Inferior parietal cortex (tissue), 1 donor: Measurements from ENCODE around the gene DNALI1.
A peak's percentile ranks its signal among the peaks of the same experiment; 100 is the strongest.
"Not testable (repeated sequence)": the region's sequence is repeated elsewhere in the genome, so short reads cannot be mapped to it uniquely, and the experiment has no call there.

Experiments
- DNase-seq: peaks from one replicate; pipeline ENCODE4 v3.0.0-alpha.2; 2016; ENCODE audit errors: extremely low spot score

Gene DNALI1

DNA sequence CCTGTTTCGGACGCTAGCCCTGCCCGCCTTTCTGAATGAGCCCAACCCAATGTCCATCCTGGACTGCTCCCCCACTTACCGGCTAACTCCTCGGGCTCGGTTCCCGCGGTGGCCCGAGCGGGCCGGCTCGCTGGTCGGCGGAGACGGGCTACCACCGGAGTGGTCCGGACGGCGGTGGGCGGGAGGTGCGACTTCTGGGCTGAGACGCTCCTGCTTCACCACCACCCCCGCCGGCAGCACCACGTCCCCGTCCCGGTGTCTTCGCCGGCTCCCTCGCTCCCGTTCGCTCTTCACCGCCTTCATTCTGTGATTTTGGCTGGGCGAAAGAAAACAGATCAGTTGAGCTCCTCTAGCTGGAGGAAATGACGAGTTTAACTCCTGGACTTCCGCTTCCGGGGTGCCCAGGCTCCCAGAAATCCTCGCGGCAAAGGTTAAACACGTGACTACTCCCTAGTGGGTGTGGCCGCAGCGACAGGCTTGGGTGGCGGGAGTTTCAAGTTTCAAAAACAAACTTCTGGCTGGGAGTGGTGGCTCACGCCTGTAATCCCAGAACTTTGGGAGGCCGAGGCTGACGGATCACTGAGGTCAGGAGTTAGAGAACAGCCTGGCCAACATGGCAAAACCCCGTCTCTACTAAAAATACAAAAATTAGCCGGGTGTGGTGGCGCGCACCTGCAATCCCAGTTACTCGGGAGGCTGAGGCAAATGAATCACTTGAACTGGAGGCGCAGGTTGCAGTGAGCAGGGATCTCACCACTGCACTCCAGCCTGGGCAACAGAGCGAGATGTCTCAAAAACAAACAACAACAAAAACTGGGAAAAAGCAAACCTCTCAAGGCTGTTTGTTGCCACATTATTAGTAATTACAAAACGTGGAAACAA lies 2.6 kb upstream of the DNALI1 start, which contains the start of gene SNIP1:
SNIP1 (minus strand) TSS at position 367 of the 882 bp plus-strand sequence; CDS start at position 303, 64 bp downstream.
- peak; percentile 100 for DNase-seq

DNA sequence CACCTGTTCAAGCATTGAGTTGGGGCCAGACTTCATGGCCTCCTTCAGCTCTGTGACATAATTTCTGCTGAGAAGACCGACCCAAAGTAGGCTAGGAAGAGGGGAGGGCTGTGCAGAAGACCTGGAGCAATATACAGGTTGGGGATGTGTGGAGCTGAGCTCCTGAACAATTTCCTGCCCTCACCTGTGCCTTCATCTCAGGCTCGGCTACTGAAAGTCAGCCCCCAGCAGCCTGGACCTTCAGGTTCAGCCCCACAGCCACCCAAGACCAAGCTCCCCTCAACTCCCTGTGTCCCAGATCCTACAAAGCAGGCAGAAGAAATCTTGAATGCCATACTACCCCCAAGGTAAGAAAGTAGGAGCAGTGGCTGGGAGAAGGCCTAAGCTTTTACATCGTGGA lies 662 bp downstream of the DNALI1 start:
- no peak for DNase-seq

DNA sequence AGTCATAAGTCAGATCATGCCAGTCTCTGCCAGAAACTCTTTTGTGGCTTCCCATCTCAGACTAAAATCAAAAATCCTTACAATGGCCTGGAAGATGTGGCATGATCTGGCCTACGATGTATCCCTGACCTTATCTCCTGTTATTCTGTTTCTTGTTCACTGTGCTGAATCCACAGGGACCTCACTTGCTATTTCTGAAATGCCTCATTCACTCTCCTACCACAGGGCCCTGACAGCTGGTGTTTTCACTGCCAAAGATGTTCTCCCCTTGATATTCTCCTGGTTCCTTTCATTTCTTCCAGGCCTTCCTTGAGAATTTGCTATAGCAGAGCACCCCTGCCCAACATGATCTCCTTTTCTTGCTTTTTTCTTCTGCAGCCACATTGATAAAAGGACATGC lies 1.7 kb downstream of the DNALI1 start:
- DNase-seq, result no peak

DNA sequence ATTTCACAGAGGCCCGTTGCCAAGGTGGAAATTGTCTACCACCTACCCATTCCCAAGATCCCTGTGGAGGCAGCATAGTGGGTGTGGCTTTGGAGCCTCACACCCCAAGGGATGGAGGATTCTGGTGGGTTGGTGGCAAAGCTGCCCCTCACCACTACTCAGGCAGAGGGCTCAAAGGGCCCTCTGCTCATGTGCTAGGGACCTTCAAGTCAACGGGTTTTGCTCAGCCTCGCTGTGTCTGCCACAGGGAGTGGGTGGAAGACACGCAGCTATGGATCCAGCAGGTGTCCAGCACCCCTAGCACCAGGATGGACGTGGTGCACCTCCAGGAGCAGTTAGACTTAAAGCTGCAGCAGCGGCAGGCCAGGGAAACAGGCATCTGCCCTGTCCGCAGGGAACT lies 2.3 kb downstream of the DNALI1 start:
- no peak for DNase-seq

DNA sequence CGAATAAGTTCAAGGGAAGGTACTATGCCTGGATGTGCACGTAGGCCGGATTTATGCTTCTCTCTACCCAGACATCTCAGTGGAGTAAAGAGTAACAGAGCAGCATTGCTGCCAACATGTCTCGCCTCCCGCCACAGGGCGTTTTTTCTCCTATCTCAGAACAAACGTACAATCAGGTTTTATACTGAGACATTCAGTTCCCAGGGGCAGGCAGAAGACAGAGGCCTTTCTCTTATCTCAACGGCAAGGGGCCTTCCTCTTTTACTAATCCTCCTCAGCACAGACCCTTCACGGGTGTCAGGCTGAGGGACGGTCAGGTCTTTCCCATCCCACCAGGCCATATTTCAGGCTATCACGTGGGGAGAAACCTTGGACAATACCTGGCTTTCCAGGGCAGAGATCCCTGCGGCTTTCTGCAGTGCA lies 3.2 kb downstream of the DNALI1 start:
- DNase-seq, result not testable (repeated sequence)

DNA sequence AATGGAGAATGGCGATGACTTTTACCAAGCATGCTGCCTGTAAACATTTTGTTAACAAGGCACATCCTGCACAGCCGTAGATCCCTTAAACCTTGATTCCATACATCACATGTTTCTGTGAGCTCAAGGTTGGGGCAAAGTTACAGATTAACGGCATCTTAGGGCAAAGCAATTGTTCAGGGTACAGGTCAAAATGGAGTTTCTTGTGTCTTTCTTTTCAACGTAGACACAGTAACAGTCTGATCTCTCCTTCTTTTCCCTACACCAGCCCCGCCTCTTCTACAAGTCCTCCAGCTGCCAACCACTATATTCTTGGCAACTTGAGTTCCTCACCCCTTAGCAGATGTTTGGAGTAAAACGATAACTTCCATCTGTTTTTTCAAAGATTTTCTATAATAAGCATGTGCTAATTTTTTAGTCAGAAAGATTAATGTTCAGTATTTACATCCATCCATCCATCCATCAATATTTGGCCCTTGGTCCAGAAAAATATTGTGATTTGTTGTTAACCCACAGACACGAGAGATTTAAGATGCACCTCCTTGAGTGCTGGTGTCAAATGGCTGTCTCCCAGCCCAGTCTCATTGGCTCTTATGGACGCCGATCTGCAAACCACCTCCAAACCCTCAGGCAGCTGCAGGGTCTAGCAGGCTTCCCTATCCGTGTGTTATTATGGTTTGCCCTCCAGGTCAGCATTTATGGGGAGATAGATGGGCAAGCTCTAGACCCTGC lies 3.8 kb downstream of the DNALI1 start:
- no peak for DNase-seq

DNA sequence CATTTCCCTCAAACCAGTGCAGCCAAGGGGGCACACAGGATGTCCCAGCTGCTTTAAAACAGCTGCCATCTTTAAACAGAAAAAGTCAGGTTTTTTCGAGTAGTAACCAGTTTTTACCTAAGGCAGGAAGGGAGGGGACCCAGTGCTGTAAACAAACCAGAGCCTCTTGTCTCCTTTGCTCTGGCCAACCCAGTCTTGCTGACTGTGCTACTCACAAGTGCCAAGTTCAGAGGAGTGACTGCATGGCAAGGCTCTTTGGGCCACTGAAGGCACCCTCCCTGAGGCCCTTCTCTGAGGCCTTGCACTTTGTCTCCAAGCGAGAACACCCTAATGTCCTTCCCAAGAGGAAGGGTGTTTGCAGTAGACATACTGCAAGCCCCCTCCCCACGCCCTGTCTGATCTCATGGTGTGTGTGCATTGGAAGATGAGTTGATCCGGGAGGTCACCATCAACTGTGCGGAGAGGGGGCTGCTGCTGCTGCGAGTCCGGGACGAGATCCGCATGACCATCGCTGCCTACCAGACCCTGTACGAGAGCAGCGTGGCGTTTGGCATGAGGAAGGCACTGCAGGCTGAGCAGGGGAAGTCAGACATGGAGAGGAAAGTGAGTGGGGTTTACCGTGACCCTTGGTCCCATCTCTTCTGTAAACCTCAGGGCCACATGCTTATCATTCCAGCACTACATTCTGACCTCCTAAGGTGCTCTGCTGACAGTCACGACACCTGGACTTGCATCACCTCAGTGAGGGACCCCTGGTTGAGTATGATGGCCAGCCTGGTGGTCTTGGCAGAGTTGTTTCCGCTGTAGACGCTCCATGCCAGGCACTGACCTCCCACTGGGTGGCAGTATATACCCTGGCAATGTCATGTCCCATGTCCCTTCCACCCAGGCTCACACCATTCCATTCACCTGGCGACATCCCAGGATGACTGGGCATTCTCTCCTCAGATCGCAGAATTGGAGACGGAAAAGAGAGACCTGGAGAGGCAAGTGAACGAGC lies 4.7 kb downstream of the DNALI1 start:
- no peak for DNase-seq

DNA sequence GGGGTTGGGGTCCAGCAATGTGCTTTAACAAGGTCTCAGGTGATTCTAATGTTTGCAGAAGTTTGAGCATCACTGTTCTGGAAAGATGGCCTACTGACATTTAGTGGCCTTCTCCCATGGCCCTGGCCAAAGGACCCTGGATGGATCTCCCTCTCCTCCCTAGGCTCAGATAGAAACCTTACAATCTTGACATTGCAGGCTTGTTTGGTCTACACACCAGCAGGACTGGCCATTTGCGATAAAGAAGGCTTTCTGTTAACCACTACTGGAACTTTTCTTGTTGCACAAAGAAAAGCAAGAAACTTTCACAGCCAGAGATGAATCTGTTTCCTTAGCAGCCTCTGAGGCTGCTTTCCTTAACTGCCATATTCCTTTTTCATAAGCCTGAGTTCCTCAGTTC lies 6.2 kb downstream of the DNALI1 start:
- DNase-seq, result no peak

DNA sequence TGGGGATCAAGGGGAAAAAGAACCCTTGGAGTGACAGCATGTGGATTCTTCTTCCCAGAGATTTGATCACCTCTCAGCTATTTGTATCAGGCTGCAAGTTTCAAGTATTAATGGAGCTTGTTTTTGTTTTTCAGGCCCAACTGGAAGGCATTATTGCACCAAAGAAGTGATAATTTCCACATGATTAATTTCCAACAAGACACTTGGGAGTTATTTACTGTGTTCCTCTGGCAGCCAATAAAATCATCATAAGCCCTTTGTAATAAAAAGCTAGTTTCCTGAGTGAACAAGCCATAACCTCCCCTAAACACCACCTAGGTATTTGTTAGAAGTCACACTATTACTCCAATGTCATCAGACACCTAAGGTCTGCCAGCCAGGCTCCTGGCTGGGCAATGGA lies 8.2 kb downstream of the DNALI1 start:
- no peak for DNase-seq

DNA sequence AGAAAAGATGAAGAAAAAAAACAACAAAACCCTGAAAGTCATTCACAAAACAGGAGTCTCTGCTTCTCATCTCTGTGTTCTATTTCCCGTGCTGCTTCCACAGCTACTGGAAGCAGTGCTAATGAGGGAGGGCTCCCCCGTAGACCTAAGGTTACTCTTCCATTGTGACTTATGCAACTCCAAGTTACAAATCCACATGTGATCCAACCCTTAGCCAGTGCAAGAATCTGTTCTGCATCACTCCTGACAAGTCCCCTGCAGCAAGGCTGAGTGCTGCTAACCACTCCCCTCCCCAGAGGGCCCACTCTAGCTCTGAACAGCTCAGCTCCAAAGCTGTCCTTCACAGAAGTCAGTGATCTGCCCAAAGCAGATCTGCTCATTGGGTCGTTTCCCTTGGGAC lies 10.3 kb downstream of the DNALI1 start:
- no peak for DNase-seq

DNA sequence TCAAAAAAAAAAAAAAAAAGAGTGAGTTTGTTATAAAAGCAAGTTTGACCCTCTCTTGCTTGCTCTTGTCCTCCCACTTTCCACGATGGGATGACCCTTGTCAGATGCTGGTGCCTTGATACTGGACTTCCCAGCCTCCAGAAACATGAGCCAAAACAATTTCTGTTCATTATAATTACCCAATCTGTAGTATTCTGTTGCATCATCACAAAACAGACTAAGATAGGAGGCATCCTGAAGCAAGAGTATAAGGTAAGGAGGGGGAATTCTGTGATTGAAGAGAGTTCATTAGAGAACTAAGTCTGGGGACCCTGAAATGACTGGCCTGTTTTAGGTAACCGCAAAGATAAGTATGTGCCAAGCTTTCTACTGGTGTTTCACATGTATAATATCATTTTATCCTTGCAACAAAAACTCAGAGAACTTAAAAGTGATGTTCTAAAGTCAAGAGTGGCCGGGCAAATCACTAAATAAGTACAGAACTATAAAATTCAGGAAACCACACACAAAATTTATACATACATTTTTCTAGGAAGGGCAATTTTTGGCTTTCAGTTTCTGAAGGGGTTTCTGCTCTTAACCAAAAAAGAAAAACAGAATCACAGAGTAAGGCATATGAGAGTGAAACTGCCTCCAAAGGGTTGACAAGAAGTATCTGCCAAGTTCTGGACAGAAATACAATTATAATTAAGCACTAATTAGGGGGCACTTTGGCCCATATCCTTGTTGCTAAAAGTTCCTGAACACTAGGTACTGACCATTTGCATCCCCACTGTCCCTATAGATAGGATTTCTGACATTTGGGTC lies 14.0 kb downstream of the DNALI1 start:
- DNase-seq, result no peak

DNA sequence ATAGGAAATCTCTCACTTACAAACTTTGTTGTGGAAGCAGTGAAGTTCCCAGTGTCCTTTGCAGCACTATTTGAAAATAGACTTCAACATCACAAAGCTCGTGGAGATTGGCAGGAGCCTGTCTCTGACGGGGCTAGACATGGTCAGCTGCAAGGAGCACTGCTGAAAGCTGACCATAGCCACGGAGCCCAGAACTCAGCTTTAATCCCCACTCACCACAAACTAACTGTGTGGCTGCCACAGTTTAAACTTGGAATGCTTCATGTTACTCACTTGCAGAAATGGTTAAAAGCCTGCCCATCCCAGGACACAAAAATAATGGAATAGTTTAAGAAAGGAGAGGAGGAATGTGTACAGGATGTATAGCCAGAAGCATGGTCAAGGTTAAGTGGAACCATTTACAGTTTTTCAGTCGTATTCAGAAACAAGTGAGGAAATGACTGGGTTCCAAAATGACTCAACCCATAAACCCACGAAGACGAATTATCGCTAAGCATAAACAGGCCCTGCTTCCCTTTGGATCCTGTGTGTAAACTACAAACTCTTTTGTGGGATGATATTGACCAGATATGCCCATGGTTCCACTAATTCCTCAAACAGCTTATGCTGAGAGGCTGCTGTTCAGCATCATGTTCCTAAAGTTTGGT lies 18.2 kb downstream of the DNALI1 start:
- no peak for DNase-seq

DNA sequence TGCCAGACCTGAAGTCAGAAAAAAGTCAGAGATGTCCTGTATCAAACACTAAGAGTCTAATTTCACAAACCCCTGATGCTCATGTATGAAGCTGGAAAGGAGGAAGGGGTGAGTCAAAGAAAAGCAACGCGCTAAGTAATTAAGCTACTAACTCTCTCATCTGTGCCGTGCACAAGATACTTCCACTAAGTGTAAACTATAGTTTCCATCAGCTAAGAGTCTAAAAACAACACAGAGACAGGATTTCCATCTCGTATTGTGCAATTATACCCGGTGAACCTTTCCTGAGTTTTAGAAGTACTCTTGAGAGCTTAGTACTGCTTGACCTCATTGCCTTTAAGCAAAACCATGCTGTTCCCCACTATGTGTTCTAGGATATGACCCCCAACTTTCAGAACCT lies 19.0 kb downstream of the DNALI1 start:
- DNase-seq, result no peak

DNA sequence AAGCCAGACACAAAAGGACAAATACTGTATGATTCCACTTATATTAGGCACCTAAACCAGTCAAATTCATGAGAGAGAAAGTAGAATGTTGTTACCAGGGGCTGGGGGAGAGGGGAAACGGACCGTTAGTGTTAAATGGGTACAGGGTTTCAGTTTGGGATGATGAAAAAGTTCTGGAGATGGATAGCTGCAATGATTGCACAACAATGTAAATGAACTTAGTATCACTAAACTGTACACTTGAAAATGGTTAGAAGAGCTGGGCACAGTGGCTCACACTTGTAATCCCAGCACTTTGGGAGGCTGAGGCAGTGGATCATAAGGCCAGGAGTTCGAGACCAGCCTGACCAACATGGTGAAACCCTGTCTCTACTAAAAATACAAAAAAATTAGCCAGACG lies 27.8 kb downstream of the DNALI1 start:
- DNase-seq, result not testable (repeated sequence)

DNA sequence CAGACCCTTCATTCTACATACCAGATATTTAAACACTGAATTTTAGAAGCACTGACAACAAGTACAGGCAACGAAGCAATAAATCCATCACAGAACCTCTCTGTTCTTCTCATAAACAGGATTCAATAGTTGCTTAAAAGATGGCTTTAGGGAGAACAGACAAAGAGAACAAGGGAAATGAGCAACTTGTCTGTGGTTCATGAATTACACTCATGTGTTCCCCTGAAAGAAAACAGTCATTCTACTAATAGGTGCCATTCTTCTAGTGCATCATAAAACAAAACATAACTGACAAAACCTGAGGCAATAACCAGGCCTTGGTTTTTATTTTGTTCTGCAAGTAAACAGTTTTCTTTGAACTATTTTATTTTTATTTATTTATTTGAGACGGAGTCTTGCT lies 32.2 kb downstream of the DNALI1 start:
- no peak for DNase-seq

DNA sequence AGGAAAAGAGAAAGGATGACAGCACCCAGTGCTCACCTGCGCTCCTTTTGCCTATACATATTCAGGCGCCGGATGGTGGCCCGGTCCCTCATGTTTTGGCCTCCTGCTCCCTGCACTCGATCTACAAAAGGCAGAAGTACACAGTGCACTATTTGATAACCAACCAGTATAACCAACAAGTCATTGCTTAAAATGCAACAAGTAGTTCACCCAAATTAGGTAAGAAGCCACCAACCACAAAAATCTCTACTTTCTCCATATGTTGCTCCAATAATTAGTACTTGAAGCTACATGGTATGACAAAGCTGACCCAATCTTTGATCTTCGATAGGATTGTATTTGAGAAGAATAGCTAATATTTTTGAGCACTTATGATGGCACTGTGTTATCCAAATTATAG lies 37.0 kb downstream of the DNALI1 start:
- no peak for DNase-seq

DNA sequence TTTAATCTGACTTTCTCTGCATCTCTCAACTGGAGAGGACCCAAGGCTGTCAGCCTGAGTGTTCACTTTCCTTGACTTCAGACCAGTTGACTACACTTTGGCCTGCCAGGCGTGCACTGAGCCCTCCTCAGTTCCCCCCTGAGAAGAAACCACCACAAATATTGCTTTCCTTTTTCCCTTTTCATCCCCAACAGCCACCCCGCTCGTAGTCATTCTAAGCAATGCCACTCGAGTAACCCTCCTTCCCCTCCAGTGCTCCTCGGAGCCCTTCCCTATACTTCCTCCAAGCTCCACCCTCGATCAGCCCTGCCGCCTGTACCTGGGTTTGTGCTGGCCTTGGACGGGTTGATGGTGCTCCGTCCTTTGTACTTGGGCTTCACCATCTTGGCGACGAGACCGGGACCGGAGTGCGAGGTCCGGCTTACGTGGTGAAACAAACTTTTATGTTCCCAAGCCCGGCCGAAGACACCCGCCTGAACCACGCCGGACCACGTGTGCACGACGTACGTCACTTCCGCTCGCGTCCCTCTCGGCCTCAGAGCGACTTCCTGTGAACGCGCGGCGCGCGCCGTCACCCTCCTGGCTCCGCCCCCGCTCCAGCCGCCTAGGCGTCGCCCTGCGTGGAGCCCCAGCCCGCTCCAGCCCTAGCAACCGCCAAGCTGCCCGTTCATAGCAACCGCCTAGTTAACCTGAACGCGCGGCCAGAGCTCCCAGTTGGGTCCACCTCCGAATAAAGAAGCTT lies 38.9 kb downstream of the DNALI1 start, which contains the start of gene GNL2:
GNL2 (minus strand) TSS at position 498 of the 742 bp plus-strand sequence; CDS start at position 383, 115 bp downstream.
- DNase-seq, result peak; percentile 96

DNA sequence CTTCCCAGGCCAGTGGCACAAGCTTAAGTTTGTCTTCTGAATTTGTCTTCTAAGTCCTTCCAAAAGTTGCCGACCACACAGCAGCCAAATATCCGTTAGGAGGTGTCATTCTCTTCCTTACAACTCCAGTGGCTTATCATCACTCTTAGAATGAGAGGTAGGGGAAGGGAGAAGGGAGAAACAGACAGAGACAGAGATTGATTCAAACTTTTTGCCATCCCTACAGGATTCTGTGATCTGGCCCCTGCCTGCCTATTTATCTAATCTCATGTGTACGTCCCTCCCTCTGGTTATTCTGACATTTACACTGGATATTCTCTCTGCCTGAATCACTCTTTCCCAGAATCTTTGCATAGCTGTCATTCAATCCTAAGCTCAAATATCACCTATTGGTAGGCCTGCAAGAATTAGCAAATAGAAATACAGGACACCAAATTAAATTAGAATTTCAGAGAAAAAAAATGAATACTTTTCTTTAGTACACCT lies 39.5 kb downstream of the DNALI1 start:
- no peak for DNase-seq

DNA sequence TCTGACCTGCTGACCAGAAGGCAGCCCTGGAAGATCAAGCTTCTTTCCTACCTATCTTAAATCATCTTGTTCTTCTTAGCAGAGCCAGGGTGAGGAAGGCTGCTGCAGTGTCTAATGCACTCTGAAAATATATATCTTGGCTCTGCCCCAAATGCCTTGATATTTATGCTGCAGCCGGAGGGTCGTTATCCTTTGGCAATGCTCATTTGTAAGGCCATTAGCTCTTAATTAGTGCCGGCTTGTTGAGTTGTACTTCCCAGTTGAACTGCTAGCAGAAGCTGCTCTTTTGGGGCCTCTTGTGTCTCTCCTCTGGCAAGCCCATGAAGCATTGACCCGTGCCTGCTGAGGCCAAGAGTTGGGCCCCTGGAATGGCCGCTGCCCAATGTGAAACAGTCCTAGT lies 43.2 kb downstream of the DNALI1 start:
- no peak for DNase-seq
